ENCODE measurements around the gene KLF18. TPM values are rescaled to one million over a fixed set of nuclear protein-coding genes. Genes with fewer than 3 reads are reported as not detected.

The KLF18 gene
- total RNA-seq, 1 experiment from 2014 or later = not detected

DNA sequence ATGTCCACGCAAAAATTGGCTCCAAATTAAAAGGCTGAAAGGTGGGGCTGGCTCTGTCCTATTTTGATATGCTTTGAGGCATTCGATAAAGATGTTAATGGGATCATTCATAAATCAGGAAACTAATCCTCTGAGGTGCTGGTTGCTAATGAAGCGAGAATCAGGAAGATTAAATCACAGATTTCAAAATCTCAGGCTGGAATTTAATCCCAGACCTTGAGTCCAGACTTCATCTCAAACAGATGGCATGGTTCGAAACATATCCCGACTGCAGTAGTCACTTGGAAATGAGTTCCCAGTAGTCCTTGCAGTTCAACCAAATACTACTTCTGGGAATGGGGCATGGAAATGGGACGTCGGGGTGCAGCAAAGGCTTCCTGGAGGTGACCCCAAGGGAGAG lies 27.3 kb downstream of the KLF18 start:
- ChIA-PET CTCF (no interaction called here), POLR2A (ENCODE audit: low non-redundant PET) (no interaction called here)
- BruUV-seq (replicated peaks) = no TSS peak
- no peaks in the 10 kb centered on the region for H3K27me3 ChIP-seq (replicated peaks; ENCODE audit: insufficient read depth, low read depth, low read length, poor library complexity)
- DNase-seq (ENCODE audit: low spot score) = no peak
- H3K27ac ChIP-seq (ENCODE audit: low read depth, low read length, poor library complexity, severe bottlenecking) = no peak overlapping the region
- no peaks in the 10 kb centered on the region for H3K36me3 ChIP-seq (ENCODE audit: insufficient read depth, low read length, poor library complexity, severe bottlenecking)
- H3K4me3 ChIP-seq (ENCODE audit: low read depth, low read length, poor library complexity, severe bottlenecking) = no peak overlapping the region
- no peaks in the 10 kb centered on the region for H3K4me1 ChIP-seq (ENCODE audit: insufficient read depth, low read length, poor library complexity, severe bottlenecking)
- intact Hi-C loops (cut with micrococcal nuclease; ENCODE audit: unreplicated experiment) = no loop called here
- TF ChIP-seq EZH2 (IDR thresholded peaks at IDR 0.05; ENCODE audit: borderline replicate concordance, low read depth, low read length, poor library complexity, severe bottlenecking) = no peak
- TF ChIP-seq, protein P1, sequence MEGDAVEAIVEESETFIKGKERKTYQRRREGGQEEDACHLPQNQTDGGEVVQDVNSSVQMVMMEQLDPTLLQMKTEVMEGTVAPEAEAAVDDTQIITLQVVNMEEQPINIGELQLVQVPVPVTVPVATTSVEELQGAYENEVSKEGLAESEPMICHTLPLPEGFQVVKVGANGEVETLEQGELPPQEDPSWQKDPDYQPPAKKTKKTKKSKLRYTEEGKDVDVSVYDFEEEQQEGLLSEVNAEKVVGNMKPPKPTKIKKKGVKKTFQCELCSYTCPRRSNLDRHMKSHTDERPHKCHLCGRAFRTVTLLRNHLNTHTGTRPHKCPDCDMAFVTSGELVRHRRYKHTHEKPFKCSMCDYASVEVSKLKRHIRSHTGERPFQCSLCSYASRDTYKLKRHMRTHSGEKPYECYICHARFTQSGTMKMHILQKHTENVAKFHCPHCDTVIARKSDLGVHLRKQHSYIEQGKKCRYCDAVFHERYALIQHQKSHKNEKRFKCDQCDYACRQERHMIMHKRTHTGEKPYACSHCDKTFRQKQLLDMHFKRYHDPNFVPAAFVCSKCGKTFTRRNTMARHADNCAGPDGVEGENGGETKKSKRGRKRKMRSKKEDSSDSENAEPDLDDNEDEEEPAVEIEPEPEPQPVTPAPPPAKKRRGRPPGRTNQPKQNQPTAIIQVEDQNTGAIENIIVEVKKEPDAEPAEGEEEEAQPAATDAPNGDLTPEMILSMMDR (conservative IDR thresholded peaks at IDR 0.05; ENCODE audit: low read depth, low read length) = no peak
- H3K9me3 ChIP-seq (ENCODE audit: low read depth, low read length, poor library complexity, severe bottlenecking) = no peaks in the 10 kb centered on the region

DNA sequence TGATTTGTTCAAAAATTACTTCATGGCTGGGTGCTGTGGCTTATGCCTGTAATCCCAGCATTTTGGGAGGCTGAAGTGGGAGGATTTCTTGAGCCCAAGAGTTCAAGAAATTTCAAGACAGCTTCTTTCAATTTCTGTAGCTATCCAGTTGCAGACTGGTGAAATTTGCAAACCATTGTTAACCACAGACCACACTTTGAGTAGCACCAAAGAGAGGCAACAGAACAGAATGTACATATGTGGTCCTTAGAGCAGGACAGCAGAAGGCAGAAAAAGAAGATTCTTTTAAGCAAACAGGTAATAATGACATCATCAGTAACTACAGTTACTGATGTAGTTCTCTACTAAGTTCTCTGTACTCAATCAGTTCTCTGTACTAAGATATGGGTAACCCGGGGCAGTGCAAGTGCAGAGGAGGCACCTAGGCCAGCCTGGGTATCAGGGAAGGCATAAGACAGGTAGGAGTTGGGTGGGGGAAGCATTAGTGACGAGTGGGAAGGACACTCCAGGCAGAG lies 28.3 kb downstream of the KLF18 start:
- ChIA-PET POLR2A (ENCODE audit: low non-redundant PET) (no interaction called here), CTCF (no interaction called here)
- H3K27ac ChIP-seq (ENCODE audit: low read depth, low read length, poor library complexity, severe bottlenecking) = no peak overlapping the region
- H3K36me3 ChIP-seq (ENCODE audit: insufficient read depth, low read length, poor library complexity, severe bottlenecking) = no peaks in the 10 kb centered on the region
- no peak overlapping the region for H3K4me3 ChIP-seq (ENCODE audit: low read depth, low read length, poor library complexity, severe bottlenecking)
- no peak for TF ChIP-seq EZH2 (IDR thresholded peaks at IDR 0.05; ENCODE audit: borderline replicate concordance, low read depth, low read length, poor library complexity, severe bottlenecking)
- TF ChIP-seq, protein P1 (conservative IDR thresholded peaks at IDR 0.05; ENCODE audit: low read depth, low read length) = no peak
- BruUV-seq (replicated peaks) = no TSS peak
- H3K4me1 ChIP-seq (ENCODE audit: insufficient read depth, low read length, poor library complexity, severe bottlenecking) = no peaks in the 10 kb centered on the region
- DNase-seq (ENCODE audit: low spot score) = no peak
- intact Hi-C loops (cut with micrococcal nuclease; ENCODE audit: unreplicated experiment) = no loop called here
- no peaks in the 10 kb centered on the region for H3K27me3 ChIP-seq (replicated peaks; ENCODE audit: insufficient read depth, low read depth, low read length, poor library complexity)
- no peaks in the 10 kb centered on the region for H3K9me3 ChIP-seq (ENCODE audit: low read depth, low read length, poor library complexity, severe bottlenecking)

DNA sequence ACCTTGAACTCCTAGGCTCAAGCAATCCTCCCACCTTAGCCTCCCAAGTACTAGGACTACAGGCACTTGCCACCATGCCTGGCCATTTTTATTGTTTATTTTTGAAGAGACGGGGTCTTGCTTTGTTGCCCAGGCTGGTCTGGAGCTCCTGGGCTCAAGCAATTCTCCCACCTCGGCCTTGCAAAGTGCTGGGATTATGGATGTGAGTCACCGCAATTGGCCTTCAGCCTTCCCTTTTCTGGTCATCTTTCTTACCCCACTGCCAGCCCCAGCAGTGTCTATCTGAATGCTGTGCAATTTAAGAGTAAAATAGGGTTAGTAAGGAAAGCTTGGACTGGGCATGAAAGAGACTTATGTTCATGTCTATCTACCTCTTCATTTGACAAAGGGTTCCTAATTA lies 28.9 kb downstream of the KLF18 start:
- TF ChIP-seq, protein P1 (conservative IDR thresholded peaks at IDR 0.05; ENCODE audit: low read depth, low read length) = no peak
- no peak for TF ChIP-seq EZH2 (IDR thresholded peaks at IDR 0.05; ENCODE audit: borderline replicate concordance, low read depth, low read length, poor library complexity, severe bottlenecking)

More for the DNA sequence above, 28.9 kb downstream of the KLF18 start:
- DNase-seq (ENCODE audit: low spot score) = no peak
- no TSS peak for BruUV-seq (replicated peaks)
- intact Hi-C loops (cut with micrococcal nuclease; ENCODE audit: unreplicated experiment) = no loop called here
- ChIA-PET POLR2A (ENCODE audit: low non-redundant PET) (no interaction called here), CTCF (no interaction called here)
- no peaks in the 10 kb centered on the region for H3K4me1 ChIP-seq (ENCODE audit: insufficient read depth, low read length, poor library complexity, severe bottlenecking)
- H3K9me3 ChIP-seq (ENCODE audit: low read depth, low read length, poor library complexity, severe bottlenecking) = no peaks in the 10 kb centered on the region
- H3K27me3 ChIP-seq (replicated peaks; ENCODE audit: insufficient read depth, low read depth, low read length, poor library complexity) = no peaks in the 10 kb centered on the region
- no peak overlapping the region for H3K27ac ChIP-seq (ENCODE audit: low read depth, low read length, poor library complexity, severe bottlenecking)
- H3K36me3 ChIP-seq (ENCODE audit: insufficient read depth, low read length, poor library complexity, severe bottlenecking) = no peaks in the 10 kb centered on the region
- no peak overlapping the region for H3K4me3 ChIP-seq (ENCODE audit: low read depth, low read length, poor library complexity, severe bottlenecking)

Measured in A673 (cell line).